ENCODE results near the gene PDE3B. TPM values are rescaled to one million over a fixed set of nuclear protein-coding genes. Genes with fewer than 3 reads are reported as not detected.
"Not testable (repeated sequence)": the region's sequence is repeated elsewhere in the genome, so short reads cannot be mapped to it uniquely, and the experiment has no call there.

Gene PDE3B
- total RNA-seq, 1 donor from 2014 or later: 4.0 TPM

GRCh38 chr11:14673824-14674405 is 30.3 kb downstream of the PDE3B start:
- Mint-ChIP-seq H3K4me3 (ENCODE audit: unreplicated experiment) (no peak overlapping the region), H3K36me3 (ENCODE audit: low read depth, unreplicated experiment) (no peaks in the 10 kb centered on the region), H3K27me3 (ENCODE audit: unreplicated experiment) (no peaks in the 10 kb centered on the region), H3K4me1 (ENCODE audit: unreplicated experiment) (peaks cover 3% of the 10 kb centered on the region), H3K27ac (ENCODE audit: unreplicated experiment) (no peak overlapping the region), H3K9me3 (ENCODE audit: unreplicated experiment) (no peaks in the 10 kb centered on the region)
- DNase-seq (ENCODE audit: low spot score): no peak
- no peak for TF ChIP-seq CTCF (IDR thresholded peaks at IDR 0.05; ENCODE audit: unreplicated experiment)

- H3K4me1 Mint-ChIP-seq (ENCODE audit: unreplicated experiment): peaks cover 3% of the 10 kb centered on the region
- H3K9me3 Mint-ChIP-seq (ENCODE audit: unreplicated experiment): no peaks in the 10 kb centered on the region
- H3K27ac Mint-ChIP-seq (ENCODE audit: unreplicated experiment): no peak overlapping the region
- H3K36me3 Mint-ChIP-seq (ENCODE audit: low read depth, unreplicated experiment): no peaks in the 10 kb centered on the region
- TF ChIP-seq CTCF (IDR thresholded peaks at IDR 0.05; ENCODE audit: unreplicated experiment): no peak
- H3K27me3 Mint-ChIP-seq (ENCODE audit: unreplicated experiment): no peaks in the 10 kb centered on the region
- H3K4me3 Mint-ChIP-seq (ENCODE audit: unreplicated experiment): no peak overlapping the region
- no peak for DNase-seq (ENCODE audit: low spot score)
These were observed 32.5 kb downstream of the PDE3B start for GRCh38 chr11:14676068-14676467.

- no peak for TF ChIP-seq CTCF (IDR thresholded peaks at IDR 0.05; ENCODE audit: unreplicated experiment)
- no peak overlapping the region for H3K4me3 Mint-ChIP-seq (ENCODE audit: unreplicated experiment)
- no peaks in the 10 kb centered on the region for H3K27me3 Mint-ChIP-seq (ENCODE audit: unreplicated experiment)
- no peaks in the 10 kb centered on the region for H3K9me3 Mint-ChIP-seq (ENCODE audit: unreplicated experiment)
- H3K4me1 Mint-ChIP-seq (ENCODE audit: unreplicated experiment): peaks cover 3% of the 10 kb centered on the region
- DNase-seq (ENCODE audit: low spot score): no peak
- H3K27ac Mint-ChIP-seq (ENCODE audit: unreplicated experiment): no peak overlapping the region
- no peaks in the 10 kb centered on the region for H3K36me3 Mint-ChIP-seq (ENCODE audit: low read depth, unreplicated experiment)
These were observed 33.5 kb downstream of the PDE3B start for GRCh38 chr11:14677146-14677545.

GRCh38 chr11:14678350-14678749 is 34.7 kb downstream of the PDE3B start:
- no peak overlapping the region for H3K4me3 Mint-ChIP-seq (ENCODE audit: unreplicated experiment)
- TF ChIP-seq CTCF (IDR thresholded peaks at IDR 0.05; ENCODE audit: unreplicated experiment): no peak
- H3K9me3 Mint-ChIP-seq (ENCODE audit: unreplicated experiment): no peaks in the 10 kb centered on the region
- H3K27ac Mint-ChIP-seq (ENCODE audit: unreplicated experiment): no peak overlapping the region
- H3K36me3 Mint-ChIP-seq (ENCODE audit: low read depth, unreplicated experiment): no peaks in the 10 kb centered on the region
- H3K27me3 Mint-ChIP-seq (ENCODE audit: unreplicated experiment): no peaks in the 10 kb centered on the region
- peaks cover 3% of the 10 kb centered on the region for H3K4me1 Mint-ChIP-seq (ENCODE audit: unreplicated experiment)
- DNase-seq (ENCODE audit: low spot score): no peak

GRCh38 chr11:14679662-14680061 is 36.1 kb downstream of the PDE3B start:
- H3K4me3 Mint-ChIP-seq (ENCODE audit: unreplicated experiment): no peak overlapping the region

GRCh38 chr11:14684234-14684915 is 40.8 kb downstream of the PDE3B start:
- H3K4me1 Mint-ChIP-seq (ENCODE audit: unreplicated experiment); DNase-seq (ENCODE audit: low spot score); H3K9me3 Mint-ChIP-seq (ENCODE audit: unreplicated experiment); H3K4me3 Mint-ChIP-seq (ENCODE audit: unreplicated experiment); H3K27me3 Mint-ChIP-seq (ENCODE audit: unreplicated experiment); H3K36me3 Mint-ChIP-seq (ENCODE audit: low read depth, unreplicated experiment); H3K27ac Mint-ChIP-seq (ENCODE audit: unreplicated experiment): not testable (repeated sequence)

More at GRCh38 chr11:14679662-14680061, 36.1 kb downstream of the PDE3B start:
- no peaks in the 10 kb centered on the region for H3K4me1 Mint-ChIP-seq (ENCODE audit: unreplicated experiment)
- no peak overlapping the region for H3K27ac Mint-ChIP-seq (ENCODE audit: unreplicated experiment)
- H3K27me3 Mint-ChIP-seq (ENCODE audit: unreplicated experiment): no peaks in the 10 kb centered on the region
- H3K36me3 Mint-ChIP-seq (ENCODE audit: low read depth, unreplicated experiment): no peaks in the 10 kb centered on the region
- no peak for DNase-seq (ENCODE audit: low spot score)
- no peak for TF ChIP-seq CTCF (IDR thresholded peaks at IDR 0.05; ENCODE audit: unreplicated experiment)
- H3K9me3 Mint-ChIP-seq (ENCODE audit: unreplicated experiment): no peaks in the 10 kb centered on the region
